GM19452 (cell line): ENCODE results near the gene CBS.
"Not testable (repeated sequence)": the region's sequence is repeated elsewhere in the genome, so short reads cannot be mapped to it uniquely, and the experiment has no call there.

Experiments
- ATAC-seq: cut with Tn5 transposase; IDR thresholded peaks from one replicate; pipeline ENCODE4 v1.9.1; 2021; ENCODE audit not compliant: unreplicated experiment

Gene CBS

DNA sequence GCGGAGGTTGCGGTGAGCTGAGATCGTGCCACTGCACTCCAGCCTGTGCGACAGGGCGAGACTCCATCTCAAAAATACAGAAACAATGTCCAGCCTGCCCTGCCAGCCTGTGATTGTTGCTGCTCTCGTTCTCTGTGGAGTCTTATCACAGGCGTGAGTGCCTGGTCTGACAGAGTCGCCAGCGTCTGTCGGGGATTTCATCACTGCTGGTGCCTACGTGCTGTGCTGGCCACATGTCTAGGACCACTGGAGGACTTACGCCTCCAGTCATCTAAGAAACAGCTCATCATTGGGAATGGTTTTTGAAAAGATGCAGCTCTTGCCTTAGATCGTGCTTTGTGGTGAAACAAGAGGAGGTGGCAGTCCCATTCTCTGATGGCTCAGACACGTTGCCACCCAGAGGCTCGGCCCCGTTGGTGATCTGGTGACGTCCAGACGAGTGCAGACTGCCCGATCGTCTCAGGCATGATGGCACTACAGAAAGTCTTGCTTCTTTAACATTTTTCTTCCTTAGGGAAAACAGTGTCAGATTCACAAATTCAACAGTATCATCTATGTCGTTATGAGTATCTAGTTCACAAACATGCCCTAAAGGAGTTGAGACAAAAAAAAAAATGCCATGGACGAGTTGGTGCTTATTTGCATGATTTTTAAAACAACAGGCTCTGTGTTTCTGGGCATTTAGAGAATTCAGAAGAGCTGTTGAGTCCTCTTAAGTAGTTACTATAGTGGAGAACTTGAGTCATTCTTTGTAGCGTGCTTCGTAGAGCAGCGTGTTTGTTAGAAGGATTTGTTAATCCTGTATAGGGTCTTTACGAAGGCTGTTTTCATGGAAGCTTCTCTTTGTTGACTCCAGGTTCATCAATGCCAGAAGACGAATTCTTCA, 47.5 kb downstream of the CBS start:
- ATAC-seq, result no peak

DNA sequence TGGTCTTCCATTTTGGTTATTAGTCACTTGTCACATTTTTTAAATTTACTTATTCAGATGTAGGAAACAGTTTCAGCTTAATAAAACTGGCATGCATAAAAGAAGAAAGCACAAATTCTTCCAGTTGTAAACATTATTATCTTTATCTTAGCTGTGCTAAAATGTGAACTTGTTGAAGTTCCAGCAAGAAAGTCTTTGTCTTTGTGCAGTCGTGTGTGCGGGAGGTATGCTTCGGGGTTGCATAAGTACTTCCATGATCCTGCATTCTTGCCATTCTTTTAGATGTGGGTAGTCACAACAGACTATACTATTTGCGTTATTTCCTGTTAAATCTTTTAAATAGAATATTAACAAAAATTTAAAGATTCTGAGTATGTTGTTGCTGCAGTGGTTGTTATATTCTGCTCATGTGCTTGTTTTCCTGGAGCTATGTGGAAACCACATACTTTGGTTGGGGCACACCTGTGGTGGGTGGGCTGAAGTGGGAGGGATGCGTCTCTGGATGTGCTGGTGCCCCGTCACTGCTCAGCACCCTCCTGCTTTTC, 49.9 kb downstream of the CBS start:
- no peak for ATAC-seq

DNA sequence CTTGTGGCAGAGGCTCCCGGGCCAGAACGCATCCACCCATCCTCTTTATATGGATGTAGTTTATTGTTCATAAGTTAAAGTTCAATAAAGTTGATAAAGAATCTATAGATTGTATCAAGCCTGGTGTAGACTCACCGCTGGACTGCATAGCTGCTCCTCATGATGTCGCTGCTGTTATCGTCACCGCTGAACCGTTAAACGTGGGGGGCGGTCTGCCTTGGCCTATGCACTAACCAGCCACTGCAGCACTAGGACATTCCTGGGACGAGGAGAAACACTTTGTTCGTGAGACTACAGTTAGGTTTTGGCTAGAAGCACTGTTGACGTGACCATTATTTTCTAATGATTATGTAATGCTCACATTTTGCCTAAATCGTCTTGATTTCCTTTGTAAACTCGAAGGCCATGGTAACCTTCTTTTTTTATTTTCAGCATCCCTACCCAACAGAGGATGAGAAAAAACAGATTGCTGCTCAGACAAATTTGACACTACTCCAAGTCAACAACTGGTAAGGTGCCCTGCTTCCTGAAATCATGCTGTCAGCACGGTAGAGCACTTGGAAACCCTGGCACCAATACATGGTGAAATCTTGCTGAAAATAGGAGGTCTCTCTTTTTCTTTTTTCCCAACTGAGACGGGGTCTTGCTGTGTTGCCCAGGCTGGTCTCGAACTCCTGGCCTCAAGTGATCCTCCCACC, 51.0 kb downstream of the CBS start:
- ATAC-seq, result no peak

DNA sequence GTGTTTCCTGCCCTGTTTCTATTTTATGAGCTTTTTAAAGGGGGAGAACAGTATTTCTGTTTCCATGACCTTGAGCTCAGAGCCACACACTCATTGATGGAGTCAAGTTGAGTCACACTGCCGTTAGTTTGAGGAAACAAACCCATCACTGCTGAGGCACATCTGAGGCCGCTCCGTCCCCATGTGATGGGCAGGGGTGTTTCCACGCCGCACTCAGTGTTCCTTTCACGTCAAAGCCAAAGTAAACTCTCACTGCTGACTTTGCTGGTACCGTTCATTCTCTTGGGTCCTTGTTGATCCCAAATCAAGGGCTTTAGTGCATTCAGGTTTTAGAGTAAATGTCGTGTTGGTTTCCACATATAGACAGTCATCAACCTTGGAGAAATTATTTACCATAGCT, 52.5 kb downstream of the CBS start:
- ATAC-seq, result no peak

DNA sequence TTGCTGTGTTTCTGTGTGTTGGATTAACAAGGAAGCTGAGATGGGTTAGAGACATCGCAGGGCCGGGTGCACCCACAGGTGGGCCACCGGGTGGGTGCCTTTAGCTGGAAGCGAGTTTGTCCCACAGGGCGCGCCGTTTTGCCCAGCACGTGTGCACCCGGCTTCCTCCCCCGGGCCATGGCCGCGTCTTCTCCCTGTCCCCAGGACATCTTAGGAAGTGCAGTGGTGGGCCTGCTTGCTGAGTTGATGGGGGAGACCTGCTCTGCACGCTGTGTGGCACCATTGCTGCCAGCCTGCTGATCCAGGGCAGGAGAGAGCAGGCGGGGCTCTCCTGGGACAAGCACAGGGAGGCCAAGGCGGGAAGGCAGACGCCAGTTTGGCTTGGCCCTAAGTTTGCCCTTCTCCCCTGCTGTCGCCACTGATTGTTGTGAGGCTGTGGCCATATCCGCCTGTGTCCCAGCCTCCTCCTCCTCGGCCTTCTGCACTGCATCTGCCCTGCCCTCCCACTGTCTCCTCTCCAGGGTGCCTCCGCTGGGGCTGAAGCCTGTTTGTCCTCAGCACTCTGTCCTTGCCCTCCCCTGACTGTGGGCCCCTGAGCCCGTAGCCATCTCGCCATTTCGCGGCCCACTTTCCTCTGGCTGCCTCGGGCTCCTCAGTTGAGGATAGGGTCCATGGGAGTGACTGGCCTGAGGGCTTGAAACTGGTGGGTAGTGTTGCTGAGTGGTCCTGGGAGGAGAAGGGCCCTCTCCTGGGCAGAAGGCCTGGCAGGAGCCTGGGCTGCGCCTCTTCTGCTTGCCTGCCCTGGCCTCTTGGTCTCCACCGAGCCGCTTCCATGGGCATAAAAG, 53.7 kb downstream of the CBS start:
- ATAC-seq, result no peak

DNA sequence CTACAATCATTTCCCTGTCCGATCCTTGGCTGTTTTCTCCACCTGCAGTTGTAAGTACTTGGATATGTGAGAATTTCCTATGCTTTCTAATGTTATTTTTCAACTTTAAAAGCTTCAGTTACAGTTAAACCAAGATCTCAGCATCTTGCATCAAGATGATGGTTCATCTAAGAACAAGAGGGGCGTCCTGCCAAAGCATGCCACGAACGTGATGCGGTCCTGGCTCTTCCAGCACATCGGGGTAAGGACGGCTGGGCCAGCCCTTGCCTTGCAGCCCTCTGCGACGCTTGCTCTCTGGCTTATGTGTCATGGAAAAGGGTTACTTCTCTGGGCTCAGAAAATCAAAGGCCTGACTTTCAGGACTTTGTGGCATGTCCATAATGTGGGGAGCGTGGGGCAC, 54.4 kb downstream of the CBS start:
- no peak for ATAC-seq

DNA sequence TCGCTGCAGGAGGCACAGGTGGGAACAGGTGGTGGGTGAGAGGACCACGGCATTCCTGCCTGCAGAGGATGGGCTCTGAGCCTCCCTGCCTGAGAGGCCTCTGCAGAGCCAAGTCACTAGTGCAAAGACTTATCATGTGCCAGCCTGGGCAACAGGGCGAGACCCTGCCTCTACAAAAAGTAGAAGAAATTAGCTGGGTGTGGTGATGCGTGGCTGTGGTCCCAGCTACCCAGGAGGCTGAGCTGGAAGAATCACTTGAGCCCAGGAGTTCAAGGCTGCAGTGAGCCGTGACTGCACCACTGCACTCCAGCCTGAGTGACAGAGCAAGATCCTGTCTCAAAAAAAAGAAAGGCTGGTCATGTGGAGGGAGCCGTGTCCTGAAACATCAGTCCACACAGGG, 54.9 kb downstream of the CBS start:
- ATAC-seq, result no peak

DNA sequence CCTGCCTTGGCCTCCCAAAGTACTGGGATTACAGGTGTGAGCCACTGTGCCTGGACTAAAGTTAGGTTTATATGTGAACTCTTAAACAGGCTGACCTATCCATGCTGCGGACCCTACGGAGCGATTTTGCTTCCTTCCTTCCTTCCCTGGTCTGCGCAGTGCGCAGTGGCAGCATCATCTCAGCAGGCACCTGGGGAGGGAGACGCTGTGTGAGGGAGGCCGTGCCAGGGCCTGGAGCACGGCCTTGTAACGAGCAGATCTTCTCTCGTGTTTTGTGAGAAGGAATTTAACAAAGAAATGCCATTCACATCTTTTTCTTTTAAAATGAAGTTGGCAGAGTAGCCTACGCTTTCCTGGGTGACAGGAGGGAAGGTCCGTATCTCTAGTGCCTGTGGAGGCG, 55.5 kb downstream of the CBS start:
- ATAC-seq, result no peak

DNA sequence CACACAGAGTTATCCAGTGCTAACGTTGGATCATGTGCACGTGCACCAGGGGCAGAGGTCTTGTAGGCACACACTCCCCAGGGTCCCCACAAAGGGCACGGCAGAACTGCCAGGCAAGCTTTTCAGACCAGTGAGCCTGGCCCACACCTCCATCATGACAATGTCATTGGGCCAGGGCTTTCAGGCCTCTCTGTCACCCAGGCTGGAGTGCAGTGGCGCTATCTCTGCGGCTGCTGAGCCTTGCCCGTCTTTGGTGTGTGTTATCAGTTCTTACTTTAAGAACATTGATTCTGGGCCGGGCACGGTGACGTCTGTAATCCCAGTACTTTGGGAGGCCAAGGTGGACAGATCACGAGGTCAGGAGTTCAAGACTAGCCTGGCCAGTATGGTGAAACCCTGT, 57.1 kb downstream of the CBS start:
- ATAC-seq, result no peak

DNA sequence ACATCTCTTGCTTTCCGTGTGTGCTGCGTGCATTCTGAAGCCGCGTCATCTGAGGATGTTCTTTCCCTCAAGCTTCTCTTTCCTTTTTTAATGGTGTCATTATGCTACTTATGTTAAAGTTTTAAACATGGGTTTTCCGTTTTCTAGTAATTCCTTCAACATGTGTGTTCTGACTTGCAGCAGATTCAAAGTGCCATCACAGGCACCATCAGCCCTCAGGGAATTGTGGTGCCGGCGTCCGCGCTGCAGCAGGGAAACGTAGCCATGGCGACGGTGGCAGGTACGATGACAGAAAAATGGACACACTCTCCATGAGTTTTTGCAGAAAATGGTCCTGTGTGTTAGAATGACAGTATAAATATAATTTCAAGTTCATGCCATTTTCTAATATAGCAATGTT, 58.9 kb downstream of the CBS start:
- ATAC-seq, result no peak

DNA sequence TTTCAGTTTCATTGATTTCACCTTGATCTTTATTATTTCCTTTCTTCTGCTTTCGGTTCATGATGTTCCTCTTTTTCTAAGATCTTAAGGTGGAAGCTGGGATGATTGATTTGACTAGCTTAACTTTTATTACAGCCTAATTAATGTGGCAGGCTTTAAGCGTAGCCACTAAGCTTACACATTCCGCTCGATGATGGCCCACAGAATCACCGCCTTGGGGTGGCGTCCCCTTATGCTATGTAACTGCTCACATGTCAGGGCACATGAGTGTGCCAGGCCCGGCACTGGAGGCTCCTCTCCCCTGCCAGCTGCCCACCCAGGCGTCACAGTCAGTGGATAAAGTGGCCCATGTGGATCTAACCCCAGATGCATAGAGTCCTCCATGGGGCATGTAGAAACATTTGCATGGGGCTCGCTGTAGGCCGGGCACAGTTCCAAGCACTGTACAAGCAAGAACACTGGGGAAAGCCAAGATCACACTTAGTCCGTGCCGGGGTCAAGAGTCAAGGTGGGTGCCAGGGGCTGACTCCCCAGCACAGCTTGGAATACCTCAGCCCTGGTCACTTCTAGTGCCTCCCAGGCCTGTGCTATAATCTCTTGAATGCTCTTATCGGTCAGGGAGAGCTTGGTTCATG, 59.6 kb downstream of the CBS start:
- ATAC-seq, result no peak

DNA sequence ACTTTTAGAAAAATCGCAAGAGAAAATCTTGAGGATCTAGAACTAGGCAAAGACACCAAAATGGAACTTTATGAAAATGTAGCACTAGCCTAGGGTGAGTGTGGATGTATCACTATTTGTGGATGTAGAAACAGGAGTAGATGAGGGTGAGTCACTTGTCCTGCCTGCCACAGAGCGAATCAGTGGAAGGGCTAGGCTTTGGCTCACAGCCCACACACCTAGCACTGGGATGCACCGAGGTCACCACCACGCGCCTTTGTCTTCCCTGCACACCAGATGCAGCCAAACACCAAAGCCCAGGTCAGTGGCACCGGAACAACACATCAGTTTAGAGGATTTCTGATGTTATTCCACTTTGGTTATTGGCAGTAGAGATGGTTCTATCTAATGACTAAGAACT, 63.0 kb downstream of the CBS start:
- no peak for ATAC-seq

DNA sequence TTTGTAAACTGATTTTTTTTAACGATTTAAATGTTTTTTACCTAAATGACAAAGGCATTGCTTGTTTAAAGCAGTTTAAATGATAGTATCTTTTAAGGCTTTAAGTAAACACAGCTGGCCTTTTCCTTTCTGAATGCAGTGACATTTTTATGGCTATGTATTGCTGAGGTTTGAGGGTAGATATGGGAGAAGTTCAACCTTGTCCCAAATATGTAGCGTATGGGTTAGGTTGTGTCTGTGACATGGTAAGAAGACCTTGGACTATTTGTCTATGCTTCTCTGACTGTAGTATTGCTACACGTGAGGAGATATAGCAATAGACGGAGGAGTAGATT, 68.8 kb downstream of the CBS start:
- no peak for ATAC-seq

DNA sequence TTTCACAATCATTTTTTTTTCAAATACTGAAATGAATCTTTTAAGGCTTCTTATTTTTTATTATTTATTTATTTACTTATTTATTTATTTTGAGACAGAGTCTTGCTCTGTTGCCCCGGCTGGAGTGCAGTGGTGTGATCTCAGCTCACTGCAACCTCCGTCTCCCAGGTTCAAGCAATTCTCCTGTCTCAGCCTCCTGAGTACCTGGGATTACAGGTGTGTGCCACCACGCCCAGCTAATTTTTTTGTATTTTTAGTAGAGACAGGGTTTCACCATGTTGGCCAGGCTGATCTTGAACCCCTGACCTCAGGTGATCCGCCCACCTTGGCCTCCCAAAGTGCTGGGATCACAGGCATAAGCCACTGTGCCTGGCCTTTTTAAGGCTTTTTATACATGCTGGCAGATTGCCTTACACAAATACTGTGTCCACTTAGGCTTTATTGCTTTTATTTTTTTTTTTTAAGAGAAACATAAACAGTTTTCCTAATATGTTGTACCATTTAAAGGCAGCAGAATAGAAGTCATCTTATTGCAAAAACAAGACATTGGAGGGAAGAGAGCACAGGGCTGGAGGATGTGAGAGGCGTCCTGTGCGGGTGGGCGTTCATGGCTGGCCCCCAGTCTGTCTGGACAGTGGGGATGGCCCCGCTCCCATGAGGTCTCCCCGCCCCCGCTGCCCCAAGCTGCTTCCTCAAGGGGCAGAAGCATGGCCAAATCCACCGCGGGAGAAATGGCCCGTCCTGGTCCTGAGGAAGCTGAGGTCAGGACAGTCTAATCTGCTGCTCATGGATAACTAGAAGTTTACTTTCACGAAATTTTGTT, 69.4 kb downstream of the CBS start:
- ATAC-seq, result not testable (repeated sequence)

DNA sequence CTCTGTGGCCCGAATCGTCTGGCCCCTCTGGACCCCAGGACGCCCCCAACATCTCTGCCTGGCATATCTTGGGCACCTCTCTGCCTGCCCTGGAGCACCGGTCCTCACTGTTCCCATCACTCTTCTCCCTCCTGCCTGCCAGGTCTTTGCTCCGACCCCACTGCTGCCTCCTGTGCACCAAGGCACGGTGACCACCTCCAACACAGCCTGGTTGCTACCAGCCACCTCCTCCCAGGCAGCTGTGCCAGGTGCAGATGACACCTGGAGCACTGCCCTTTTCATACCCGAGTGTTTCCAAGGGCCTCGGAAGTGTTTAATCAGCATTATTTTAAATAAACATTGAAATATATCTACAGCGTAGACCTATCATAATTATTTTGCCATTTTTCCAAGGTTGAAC, 70.0 kb downstream of the CBS start:
- ATAC-seq, result no peak

DNA sequence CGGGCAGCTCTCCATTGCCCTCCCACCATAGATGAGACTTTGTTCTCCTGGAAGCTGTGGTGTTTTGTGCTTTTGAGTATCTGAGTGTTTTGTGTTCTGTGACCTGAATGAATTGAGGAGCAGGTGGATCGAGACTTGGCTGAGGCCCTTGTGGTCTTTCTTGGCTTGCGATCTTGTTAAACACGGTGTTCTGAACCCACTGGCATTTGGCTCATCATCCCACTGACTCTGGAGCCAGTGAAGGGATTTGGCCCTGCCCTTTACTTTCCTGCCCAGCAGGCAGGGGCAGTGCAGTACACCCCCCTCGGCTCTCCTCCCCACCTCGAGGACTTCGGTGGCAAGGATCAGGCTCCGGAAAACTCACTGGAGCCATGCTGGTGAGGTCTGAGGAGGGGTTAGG, 70.7 kb downstream of the CBS start:
- no peak for ATAC-seq
